Activated CD4-positive, CD25-positive, alpha-beta regulatory T cell (primary cell): Measurements from ENCODE around the gene SLC29A1.
"Not testable (repeated sequence)": the region's sequence is repeated elsewhere in the genome, so short reads cannot be mapped to it uniquely, and the experiment has no call there.

Source experiments
- DNase-seq, 4 experiments: peaks; one replicate each; lab custom pipeline; 2025; lab: John Stamatoyannopoulos, UW

Gene SLC29A1

GRCh38 chr6:44223319-44224028, at the start of gene SLC29A1:
Gene SLC29A1 (plus strand): TSS chr6:44223595. CDS start chr6:44227314, 3,719 bp downstream.
- peak; percentile 65 to 76 (median 70) for DNase-seq

DNA sequence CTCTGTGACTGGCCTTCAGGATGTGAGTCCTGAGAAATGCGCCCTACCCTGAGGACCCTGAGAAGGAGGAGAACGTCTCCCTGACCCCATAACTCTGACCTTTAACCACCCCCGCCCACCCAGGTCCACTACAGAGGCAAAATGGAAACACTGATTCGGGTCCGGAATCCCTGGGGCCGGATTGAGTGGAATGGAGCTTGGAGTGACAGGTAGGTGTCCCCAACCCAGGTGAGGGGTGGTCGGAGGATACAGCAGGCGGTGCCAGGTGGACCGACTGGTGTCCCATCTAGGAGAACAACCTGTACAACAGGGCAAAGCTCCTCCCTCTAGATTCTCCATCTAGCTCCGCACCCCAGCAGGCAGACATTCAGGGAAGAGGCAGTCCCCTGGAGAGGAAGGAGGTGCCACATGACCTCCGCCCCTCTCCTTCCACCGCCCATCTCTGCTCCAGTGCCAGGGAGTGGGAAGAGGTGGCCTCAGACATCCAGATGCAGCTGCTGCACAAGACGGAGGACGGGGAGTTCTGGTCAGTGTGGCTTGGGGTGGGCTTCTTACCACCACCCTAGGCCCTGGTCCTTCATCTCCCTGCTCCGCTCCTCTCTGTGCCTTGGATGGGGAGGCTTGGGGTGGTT, 47.1 kb upstream of the SLC29A1 start:
- no peak for DNase-seq

GRCh38 chr6:44176762-44177509, 46.5 kb upstream of the SLC29A1 start:
- DNase-seq, result no peak

DNA sequence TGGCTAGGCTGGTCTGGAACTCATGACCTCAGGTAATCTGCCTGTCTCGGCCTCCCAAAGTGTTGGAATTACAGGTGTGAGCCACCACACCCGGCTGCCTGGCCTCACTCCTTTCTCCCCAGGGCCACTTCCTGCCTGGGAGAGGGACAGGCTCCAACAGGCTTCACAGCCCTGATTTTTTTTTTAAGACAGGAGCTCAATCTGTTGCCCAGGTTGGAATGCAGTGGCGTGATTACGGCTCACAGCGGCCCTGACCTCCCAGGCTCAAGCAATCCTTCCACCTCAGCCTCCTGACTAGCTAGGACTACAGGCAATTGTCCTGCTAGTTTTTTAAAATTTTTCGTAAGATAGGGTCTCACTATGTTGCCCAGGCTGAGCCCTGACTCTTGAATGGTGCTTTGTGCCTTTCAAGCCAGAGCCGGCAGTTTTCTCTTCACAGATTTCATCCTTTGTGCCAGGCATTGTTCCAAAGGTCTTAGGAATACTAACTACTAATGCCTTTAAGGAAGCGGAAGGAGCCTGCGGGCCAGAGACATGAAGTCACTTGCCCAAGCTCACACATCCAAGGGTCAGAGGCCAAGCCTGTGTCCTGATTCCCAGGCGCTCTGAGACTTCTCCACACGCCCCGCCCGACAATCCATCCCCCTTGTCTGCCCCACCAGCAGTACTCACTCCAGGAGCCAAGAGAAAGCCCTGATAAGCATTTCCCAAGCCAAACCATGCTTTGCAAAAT, 45.5 kb upstream of the SLC29A1 start:
- DNase-seq, result no peak

DNA sequence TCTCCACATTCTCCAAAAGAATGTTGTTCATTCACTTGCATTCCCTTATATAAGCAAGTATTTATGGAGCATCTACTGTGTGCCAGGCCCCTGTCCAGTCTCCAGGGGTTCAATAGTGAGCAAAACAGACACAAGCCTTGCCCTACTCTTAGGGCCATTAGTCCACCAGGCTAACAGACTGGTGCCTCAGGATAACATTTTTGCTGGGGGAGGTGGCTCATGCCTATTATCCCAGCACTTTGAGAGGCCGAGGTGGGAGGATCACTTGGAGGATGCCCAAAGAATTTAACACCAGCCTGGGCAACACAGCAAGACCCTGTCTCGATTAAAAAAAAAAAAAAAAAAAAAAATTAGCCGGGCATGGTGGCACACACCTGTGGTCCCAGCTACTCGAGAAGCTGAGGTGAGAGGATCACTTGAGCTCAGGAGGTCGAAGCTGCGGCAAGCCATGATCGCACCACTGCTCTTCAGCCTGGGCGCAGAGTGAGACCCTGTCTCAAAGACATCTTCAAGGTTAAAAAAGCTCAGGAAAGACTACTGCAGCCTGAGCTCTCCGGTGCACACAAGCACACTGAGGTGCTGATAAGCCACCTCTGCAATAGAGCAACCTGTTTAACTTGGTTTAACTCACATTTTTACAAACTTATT, 44.8 kb upstream of the SLC29A1 start:
- DNase-seq, result no peak

GRCh38 chr6:44179072-44179536, 44.3 kb upstream of the SLC29A1 start:
- DNase-seq, result no peak

- DNase-seq, result no peak
These were observed 43.7 kb upstream of the SLC29A1 start for GRCh38 chr6:44179648-44180047.

GRCh38 chr6:44180406-44180805, 43.0 kb upstream of the SLC29A1 start:
- DNase-seq, result no peak

DNA sequence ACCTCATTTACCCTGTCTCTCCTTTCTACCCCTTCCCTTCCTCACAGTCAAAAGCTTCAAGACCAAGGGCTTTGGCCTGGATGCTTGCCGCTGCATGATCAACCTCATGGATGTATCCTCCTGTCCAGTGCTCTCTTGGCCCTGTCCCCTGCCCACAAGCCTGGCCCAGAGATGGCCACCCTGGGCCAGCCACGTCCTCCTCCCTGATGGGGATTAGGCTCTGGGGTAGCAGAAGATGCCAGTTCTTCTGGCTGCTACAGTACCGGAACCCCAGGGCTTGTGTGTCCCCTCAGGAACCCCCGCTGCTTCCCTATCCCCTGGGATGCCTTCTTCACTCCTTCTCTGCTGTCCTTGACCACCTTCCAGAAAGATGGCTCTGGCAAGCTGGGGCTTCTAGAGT, 42.5 kb upstream of the SLC29A1 start:
- DNase-seq, result no peak

GRCh38 chr6:44181784-44182183, 41.6 kb upstream of the SLC29A1 start:
- DNase-seq, result not testable (repeated sequence)

- DNase-seq, result no peak
These were observed 40.4 kb upstream of the SLC29A1 start for GRCh38 chr6:44182911-44183390.

DNA sequence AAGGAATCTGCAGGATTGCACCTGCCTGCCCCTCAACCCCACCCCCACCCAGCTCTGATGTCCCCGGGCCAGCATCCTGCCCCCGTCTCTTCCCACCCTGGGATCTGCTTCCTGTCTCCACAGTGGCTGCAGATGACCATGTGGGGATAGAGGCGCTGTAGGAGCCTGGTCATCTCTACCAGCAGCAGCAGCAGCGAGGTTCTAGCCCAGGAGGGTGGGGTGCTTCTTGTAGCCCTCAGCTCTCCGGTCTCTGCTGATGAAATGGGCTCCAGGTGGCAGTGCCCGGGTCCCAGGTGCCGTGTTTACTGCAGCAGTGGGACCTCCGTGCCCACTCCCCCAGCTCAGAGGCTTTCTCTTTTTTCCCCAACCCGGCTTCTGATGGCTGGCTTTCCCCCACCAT, 39.6 kb upstream of the SLC29A1 start:
- DNase-seq, result no peak

DNA sequence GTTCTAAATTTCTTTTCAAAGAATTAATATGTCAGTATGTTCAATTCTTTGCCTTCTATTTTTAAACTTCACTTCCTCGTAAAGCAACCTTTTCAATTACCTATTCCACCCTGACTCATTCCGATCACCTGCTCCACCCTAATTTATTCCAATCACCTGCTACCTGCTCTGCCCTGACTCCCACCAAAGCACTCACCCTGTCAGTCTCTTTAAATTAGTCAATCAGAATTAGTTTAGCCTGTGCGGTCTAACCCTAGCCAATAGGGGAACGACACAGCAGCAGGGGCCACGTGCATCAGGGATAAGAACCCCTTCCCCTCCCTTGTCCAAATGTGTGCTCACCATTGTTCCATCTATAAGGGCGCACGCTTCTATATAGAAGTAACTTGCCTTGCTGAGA, 38.0 kb upstream of the SLC29A1 start:
- not testable (repeated sequence) for DNase-seq

DNA sequence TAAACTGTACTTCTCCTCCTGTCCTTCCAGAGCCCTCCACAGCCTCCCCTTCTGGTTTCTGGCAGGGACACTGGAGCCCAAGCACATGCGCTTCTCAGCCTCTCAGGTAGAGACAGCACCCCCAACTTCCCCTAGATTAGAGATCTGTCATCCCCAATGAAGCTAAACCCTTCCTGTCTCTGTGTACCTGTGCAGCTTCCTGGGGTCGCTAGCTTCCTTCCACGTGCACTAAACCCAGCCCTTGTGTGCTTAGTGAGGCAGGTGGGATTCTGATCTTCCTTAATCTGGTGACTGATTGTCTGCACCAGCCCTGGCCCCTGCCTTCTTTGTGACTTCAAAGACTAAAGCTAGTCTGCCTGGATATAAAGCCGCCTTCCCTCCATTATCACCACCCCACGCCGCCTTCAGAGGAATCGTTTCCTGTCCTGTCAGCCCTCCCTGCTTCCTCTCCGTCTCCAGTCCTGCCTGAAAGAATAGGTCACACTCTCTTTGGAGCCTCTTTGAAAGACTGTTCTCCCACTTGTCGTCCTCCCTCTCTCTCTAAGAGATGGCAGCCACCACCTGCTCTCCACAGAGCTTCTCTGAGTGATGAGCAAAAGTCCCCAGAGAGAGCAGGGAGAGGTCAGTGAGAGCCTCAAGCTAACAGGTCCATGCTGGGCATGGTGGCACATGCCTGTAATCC, 37.3 kb upstream of the SLC29A1 start:
- no peak for DNase-seq

DNA sequence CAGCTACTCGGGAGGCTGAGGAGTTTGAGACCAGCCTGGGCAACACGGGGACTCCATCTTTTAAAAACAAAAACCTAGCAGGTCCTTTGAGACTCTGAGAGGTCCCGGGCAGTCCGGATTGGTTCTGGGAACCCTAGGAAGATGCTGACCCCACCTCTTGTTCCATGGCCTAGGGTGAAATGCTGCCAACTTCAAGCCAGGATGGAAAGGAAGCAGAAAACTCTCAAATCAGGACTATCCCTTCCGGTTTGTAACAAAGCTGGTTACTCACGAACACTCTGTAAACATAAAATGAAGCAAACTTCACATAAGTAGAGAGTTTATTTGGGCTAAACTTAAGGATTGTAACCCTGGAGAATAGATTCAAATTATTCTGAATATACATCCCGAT, 36.8 kb upstream of the SLC29A1 start:
- no peak for DNase-seq

- DNase-seq, result no peak
These were observed 34.6 kb upstream of the SLC29A1 start for GRCh38 chr6:44188819-44189218.

- DNase-seq, result no peak
These were observed 34.1 kb upstream of the SLC29A1 start for GRCh38 chr6:44189257-44189656.

DNA sequence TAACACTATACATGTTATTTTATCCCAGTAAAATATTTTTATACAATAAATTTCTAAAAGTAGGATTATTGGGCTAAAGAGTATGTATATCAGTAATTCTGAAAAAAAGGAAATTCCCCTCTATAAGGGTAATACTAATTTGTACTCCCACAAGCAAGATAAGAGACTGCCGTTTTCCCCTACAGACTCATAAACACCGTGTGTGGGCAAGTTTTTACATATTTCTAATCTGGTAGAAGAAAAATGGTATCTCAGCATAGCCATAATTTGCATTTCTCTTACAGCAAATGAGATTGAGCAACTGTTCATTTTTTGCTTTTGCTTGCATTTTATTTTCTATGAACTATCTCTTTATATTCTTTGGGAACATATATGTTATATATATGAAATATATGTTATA, 32.7 kb upstream of the SLC29A1 start:
- no peak for DNase-seq

DNA sequence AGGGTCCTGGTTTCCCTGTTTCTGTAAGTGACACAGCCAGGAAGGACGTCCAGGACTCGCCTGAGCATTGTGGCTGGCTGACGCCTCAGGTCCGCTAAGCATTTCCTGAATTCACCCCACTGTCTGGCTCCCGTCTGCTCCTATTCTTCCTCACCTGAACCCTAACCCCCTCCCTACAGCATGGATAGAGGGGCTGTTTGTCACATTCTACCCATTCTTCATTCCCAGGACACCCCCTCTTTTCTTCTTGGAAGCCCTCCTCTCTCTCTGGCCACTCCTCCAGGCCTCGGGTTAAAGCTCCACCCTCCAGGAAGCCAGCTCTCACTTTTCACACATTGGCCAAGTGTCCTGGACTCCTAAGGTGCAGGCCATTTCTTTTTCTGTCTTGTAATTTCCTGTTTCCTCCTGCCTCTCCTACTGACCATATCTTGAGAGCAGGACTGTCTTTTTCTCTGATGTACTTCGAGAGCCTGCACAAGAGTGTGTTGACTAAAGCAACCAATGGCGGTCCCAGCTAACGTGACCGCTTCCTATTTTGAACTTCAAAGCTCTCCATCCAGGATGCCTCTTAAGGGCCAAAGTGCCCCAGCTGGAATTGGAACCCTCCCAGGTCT, 30.9 kb upstream of the SLC29A1 start:
- no peak for DNase-seq

- DNase-seq, result no peak
These were observed 30.0 kb upstream of the SLC29A1 start for GRCh38 chr6:44193307-44193910.
